Adrenal gland (tissue), 12 donors: ENCODE results near the gene ADCY1. TPM values are rescaled to one million over a fixed set of nuclear protein-coding genes. Genes with fewer than 3 reads are reported as not detected.

Source experiments
- DNase-seq, 7 donors: peaks; one replicate each; pipeline ENCODE4 v3.0.0-alpha.2; 2019 to 2020
- H3K27ac ChIP-seq, 5 donors: fragments of 200-600 bp; sonication (generic) in 4 of 5; 1 replicate in 3 of 5; 2 replicates in 2 of 5; pipeline versions ENCODE4 v1.5.1 to v1.8.0; 2016 to 2020; ENCODE audit warnings: mild to moderate bottlenecking in 1 of 5
- H3K27me3 ChIP-seq: fragments of 200-600 bp; 2 replicates; pipeline ENCODE4 v1.8.0; 2021
- H3K36me3 ChIP-seq, 2 donors: fragments of 200-600 bp; replicated peaks in 1 of 2; 1 replicate in 1 of 2; 2 replicates in 1 of 2; pipeline versions ENCODE4 v1.5.1 to v1.8.0; 2018 to 2022
- H3K4me1 ChIP-seq, 2 donors: fragments of 200-600 bp; replicated peaks in 1 of 2; 1 replicate in 1 of 2; 2 replicates in 1 of 2; pipeline versions ENCODE4 v1.5.1 to v1.8.0; 2018 to 2021
- H3K4me3 ChIP-seq, 4 donors: fragments of 200-600 bp; sonication (generic) in 3 of 4; one replicate each; pipeline ENCODE4 v1.5.1; 2016 to 2018
- H3K9me3 ChIP-seq, 3 donors: fragments of 200-600 bp; sonication (generic) in 1 of 3; replicated peaks in 1 of 3; 1 replicate in 2 of 3; 2 replicates in 1 of 3; pipeline versions ENCODE4 v1.5.1 to v1.8.0; 2016 to 2021
- CTCF ChIP-seq, 6 experiments: fragments of 450-650 bp in 4 of 6; fragments of 200-600 bp in 2 of 6; sonication (generic) in 1 of 6; IDR thresholded peaks; 1 replicate in 5 of 6; 2 replicates in 1 of 6; pipeline versions ENCODE4 v1.5.1 to v1.8.0; 2016 to 2021; ENCODE audit warnings: antibody characterized with exemption in 6 of 6, mild to moderate bottlenecking in 2 of 6, moderate library complexity in 1 of 6
- POLR2A ChIP-seq, 2 donors: fragments of 450-650 bp; IDR thresholded peaks; one replicate each; pipeline ENCODE4 v1.6.1; 2017; ENCODE audit warnings: antibody characterized with exemption in 2 of 2, mild to moderate bottlenecking in 2 of 2, moderate library complexity in 1 of 2
- WGBS, 4 donors: extraction: QIAGEN DNeasy Blood & Tissue Kit in 2 of 4; methylation state at CpG; one replicate each; pipeline versions ENCODE4 v1.1.5 to v1.1.7; 2013 to 2017; 5-methylcytosine and 5-hydroxymethylcytosine counted together
- intact Hi-C, 2 donors: fragments of 100-400 bp; cut with DNase I; formaldehyde crosslinking; loops; one replicate each; pipeline versions ENCODE4 v1.14.1 to v1.15.0; 2022 to 2023
- polyA plus RNA-seq, 3 donors: library from polyadenylated mRNA; stranded (reverse); fragments of 200-250 nt in 2 of 3; fragments of 350-450 nt in 1 of 3; fragmentation: Illumina TruSeq in 1 of 3; extraction: RNeasy Lipid Tissue Mini Kit (QIAGEN cat#74804) in 1 of 3; gene quantifications; one replicate each; pipeline ENCODE4 v1.2.3, GENCODE V29; 2013 to 2014
- total RNA-seq, 9 donors: library from RNA; depleted of rRNA in 4 of 9; stranded (reverse); fragments of >200 nt in 4 of 9; fragments of 120-200 nt in 1 of 9; fragmentation: NEBNext Ultra II Directional in 1 of 9; extraction: Animal tissue kit (Norgen Biotek cat#: 25700) in 1 of 9; gene quantifications; one replicate each; pipeline versions ENCODE4 v1.1.0 to v1.2.4, GENCODE V29; 2013 to 2023
- donor health status: healthy with polysubstance abuse.
- donor health status: Bipolar disorder and iron deficiency.
- donor health status: DM: yes; HTN: yes; CAD: no.
- donor health status: DM: no; HTN: no; CAD: no.
- donor health status: DM: no; HTN: no; CAD: no.
- donor health status: DM: yes; HTN: yes; CAD: no.

Gene ADCY1
- total and polyA plus RNA-seq, 12 donors = 0.88 to 9.5 (median 4.2) TPM

- intact Hi-C loops = no loop called here
- DNase-seq = no peak
- Histone ChIP-seq H3K9me3 (no peaks in the 10 kb centered on the region), H3K4me1 (peaks cover 0 to 4% of the 10 kb centered on the region in 2 donors), H3K27me3 (no peaks in the 10 kb centered on the region), H3K4me3 (no peak overlapping the region), H3K27ac (no peak overlapping the region), H3K36me3 (no peaks in the 10 kb centered on the region)
- 66 to 96% (median 81%) methylated on average over 3 to 4 of the region's 4 CpGs for WGBS, 4 donors
- TF ChIP-seq POLR2A (IDR thresholded peaks at IDR 0.05) = no peak
- TF ChIP-seq CTCF (IDR thresholded peaks at IDR 0.05) = no peak
Observed at GRCh38 chr7:45714521-45714820, 140.3 kb downstream of the ADCY1 start.

- peak in 1 of 7 donors; percentile 39 for DNase-seq
- 87 to 98% (median 92%) methylated on average over 8 to 15 of the region's 15 CpGs for WGBS, 4 donors
- TF ChIP-seq POLR2A (IDR thresholded peaks at IDR 0.05) (no peak), CTCF (IDR thresholded peaks at IDR 0.05) (no peak)
- Histone ChIP-seq H3K4me1 (peaks cover 0 to 4% of the 10 kb centered on the region in 2 donors), H3K36me3 (no peaks in the 10 kb centered on the region), H3K9me3 (no peaks in the 10 kb centered on the region), H3K27ac (no peak overlapping the region), H3K4me3 (no peak overlapping the region), H3K27me3 (no peaks in the 10 kb centered on the region)
- intact Hi-C loops = no loop called here
Observed at GRCh38 chr7:45715471-45716352, 141.5 kb downstream of the ADCY1 start.

- 79 to 90% (median 81%) methylated on average over 3 to 16 of the region's 16 CpGs for WGBS, 4 donors
- Histone ChIP-seq H3K4me1 (peaks cover 0 to 4% of the 10 kb centered on the region in 2 donors), H3K27me3 (no peaks in the 10 kb centered on the region), H3K27ac (peak overlapping the region in 1 of 5 donors; percentile 27), H3K4me3 (no peak overlapping the region), H3K9me3 (no peaks in the 10 kb centered on the region), H3K36me3 (no peaks in the 10 kb centered on the region)
- TF ChIP-seq POLR2A (IDR thresholded peaks at IDR 0.05) (no peak), CTCF (IDR thresholded peaks at IDR 0.05) (no peak)
- intact Hi-C loops = no loop called here
- DNase-seq = peak in 1 of 7 donors; percentile 49
Observed at GRCh38 chr7:45716380-45717203, 142.4 kb downstream of the ADCY1 start.

- no peak overlapping the region for H3K27ac ChIP-seq
- peak in 1 of 7 donors; percentile 44 for DNase-seq
- 75 to 86% (median 81%) methylated on average over 16 to 17 of the region's 17 CpGs for WGBS, 4 donors
- H3K27me3 ChIP-seq = no peaks in the 10 kb centered on the region
- no peak for TF ChIP-seq POLR2A (IDR thresholded peaks at IDR 0.05)
- no peak for TF ChIP-seq CTCF (IDR thresholded peaks at IDR 0.05)
- H3K4me3 ChIP-seq = no peak overlapping the region
- intact Hi-C loops = no loop called here
- no peaks in the 10 kb centered on the region for H3K36me3 ChIP-seq
- peaks cover 0 to 4% of the 10 kb centered on the region in 2 donors for H3K4me1 ChIP-seq
- no peaks in the 10 kb centered on the region for H3K9me3 ChIP-seq
Observed at GRCh38 chr7:45717537-45718235, 143.5 kb downstream of the ADCY1 start.
